ENCODE results near the gene AVPR1A. TPM values are rescaled to one million over a fixed set of nuclear protein-coding genes. Genes with fewer than 3 reads are reported as not detected.

AVPR1A gene
- total RNA-seq, 2 donors from 2014 or later: not detected

DNA sequence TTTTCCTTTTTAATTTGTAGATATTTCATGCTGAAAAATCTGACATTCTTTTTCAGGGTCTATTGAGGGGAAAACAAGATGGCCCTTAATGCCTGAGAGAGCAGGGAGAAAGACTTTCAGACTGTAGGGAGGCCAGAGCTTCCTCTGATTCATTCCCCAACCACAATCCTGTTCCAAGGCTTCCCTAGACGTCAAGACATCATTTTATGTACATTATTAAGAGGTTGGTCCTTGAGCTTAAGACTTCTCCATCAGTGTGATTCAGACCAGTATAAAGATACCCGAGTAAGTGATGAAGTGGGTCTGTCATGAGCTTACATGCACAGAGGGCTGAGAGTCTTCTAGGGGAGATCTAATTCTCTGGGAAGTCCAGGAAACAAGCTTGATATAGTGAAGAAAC lies 57.3 kb downstream of the AVPR1A start:
- no peaks in the 10 kb centered on the region for H3K36me3 ChIP-seq (ENCODE audit: control insufficient read depth, insufficient read depth, low read length)
- Mint-ChIP-seq H3K4me1 (peaks cover 6% of the 10 kb centered on the region), H3K9me3 (no peaks in the 10 kb centered on the region), H3K4me3 (no peak overlapping the region), H3K27me3 (ENCODE audit: insufficient read depth) (peaks cover 35% of the 10 kb centered on the region), H3K27ac (no peak overlapping the region), H3K36me3 (ENCODE audit: low read depth) (no peaks in the 10 kb centered on the region)
- no peak overlapping the region for H3K9ac ChIP-seq (ENCODE audit: extremely low read depth, low read length, poor library complexity, severe bottlenecking)
- H3K27me3 ChIP-seq (ENCODE audit: control insufficient read depth, insufficient read depth, low read length, poor library complexity, severe bottlenecking): peaks cover 28% of the 10 kb centered on the region
- no peak overlapping the region for H3K4me3 ChIP-seq (ENCODE audit: low read length)
- no peak overlapping the region for H3K27ac ChIP-seq (ENCODE audit: low read depth, low read length)
- TF ChIP-seq, protein P1, sequence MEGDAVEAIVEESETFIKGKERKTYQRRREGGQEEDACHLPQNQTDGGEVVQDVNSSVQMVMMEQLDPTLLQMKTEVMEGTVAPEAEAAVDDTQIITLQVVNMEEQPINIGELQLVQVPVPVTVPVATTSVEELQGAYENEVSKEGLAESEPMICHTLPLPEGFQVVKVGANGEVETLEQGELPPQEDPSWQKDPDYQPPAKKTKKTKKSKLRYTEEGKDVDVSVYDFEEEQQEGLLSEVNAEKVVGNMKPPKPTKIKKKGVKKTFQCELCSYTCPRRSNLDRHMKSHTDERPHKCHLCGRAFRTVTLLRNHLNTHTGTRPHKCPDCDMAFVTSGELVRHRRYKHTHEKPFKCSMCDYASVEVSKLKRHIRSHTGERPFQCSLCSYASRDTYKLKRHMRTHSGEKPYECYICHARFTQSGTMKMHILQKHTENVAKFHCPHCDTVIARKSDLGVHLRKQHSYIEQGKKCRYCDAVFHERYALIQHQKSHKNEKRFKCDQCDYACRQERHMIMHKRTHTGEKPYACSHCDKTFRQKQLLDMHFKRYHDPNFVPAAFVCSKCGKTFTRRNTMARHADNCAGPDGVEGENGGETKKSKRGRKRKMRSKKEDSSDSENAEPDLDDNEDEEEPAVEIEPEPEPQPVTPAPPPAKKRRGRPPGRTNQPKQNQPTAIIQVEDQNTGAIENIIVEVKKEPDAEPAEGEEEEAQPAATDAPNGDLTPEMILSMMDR (conservative IDR thresholded peaks at IDR 0.05): no peak
- 87 to 100% methylated on average over 1 to 2 of the region's 2 CpGs for WGBS, 2 experiments (ENCODE audit: insufficient coverage in 1 of 2, insufficient read length in 1 of 2)
- H3K4me1 ChIP-seq (ENCODE audit: control insufficient read depth, insufficient read depth, low read length): no peaks in the 10 kb centered on the region
- no peak for DNase-seq
- H3K9me3 ChIP-seq (ENCODE audit: control insufficient read depth, low read length): no peaks in the 10 kb centered on the region

DNA sequence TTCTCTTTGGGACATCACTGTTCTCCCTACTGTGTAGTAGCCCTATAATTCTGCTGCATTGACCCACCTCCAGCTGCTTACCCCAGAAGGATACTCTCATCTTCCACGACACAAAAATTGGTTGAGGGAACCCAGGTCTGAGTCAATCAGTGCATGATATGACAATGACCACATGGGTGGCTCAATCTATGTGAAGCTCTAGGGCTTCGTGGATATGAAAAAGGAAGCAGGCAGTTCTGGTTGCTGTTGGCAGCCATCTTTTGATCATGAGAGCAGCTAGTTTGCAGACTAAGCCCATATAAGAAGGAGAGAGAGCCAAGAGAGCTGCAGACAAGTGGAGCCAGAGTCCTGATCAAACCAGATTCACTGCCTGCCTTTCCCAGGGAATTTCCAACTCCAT lies 57.9 kb downstream of the AVPR1A start:
- no peak overlapping the region for H3K4me3 Mint-ChIP-seq
- Histone ChIP-seq H3K4me1 (ENCODE audit: control insufficient read depth, insufficient read depth, low read length) (no peaks in the 10 kb centered on the region), H3K9me3 (ENCODE audit: control insufficient read depth, low read length) (no peaks in the 10 kb centered on the region), H3K27ac (ENCODE audit: low read depth, low read length) (no peak overlapping the region), H3K27me3 (ENCODE audit: control insufficient read depth, insufficient read depth, low read length, poor library complexity, severe bottlenecking) (peaks cover 28% of the 10 kb centered on the region), H3K9ac (ENCODE audit: extremely low read depth, low read length, poor library complexity, severe bottlenecking) (no peak overlapping the region), H3K36me3 (ENCODE audit: control insufficient read depth, insufficient read depth, low read length) (no peaks in the 10 kb centered on the region), H3K4me3 (ENCODE audit: low read length) (no peak overlapping the region)
- 89 to 95% methylated on average over 2 of the region's 2 CpGs for WGBS, 2 experiments (ENCODE audit: insufficient coverage in 1 of 2, insufficient read length in 1 of 2)
- no peak overlapping the region for H3K27ac Mint-ChIP-seq
- peaks cover 38% of the 10 kb centered on the region for H3K27me3 Mint-ChIP-seq (ENCODE audit: insufficient read depth)
- H3K9me3 Mint-ChIP-seq: no peaks in the 10 kb centered on the region
- H3K4me1 Mint-ChIP-seq: peaks cover 6% of the 10 kb centered on the region
- TF ChIP-seq, protein P1 (conservative IDR thresholded peaks at IDR 0.05): no peak
- H3K36me3 Mint-ChIP-seq (ENCODE audit: low read depth): no peaks in the 10 kb centered on the region
- no peak for DNase-seq

Other genes starting within 250 kb of the AVPR1A start
- 10 to 100 TPM; 46.4 to 74.4 TPM for gene PPM1H, start 216.1 kb downstream of the AVPR1A start, total RNA-seq